ENCODE results near the gene RAI2.

- no peak for TF ChIP-seq POLR2A (IDR thresholded peaks at IDR 0.05)
- no peak for TF ChIP-seq CTCF (IDR thresholded peaks at IDR 0.05)
- TF ChIP-seq POLR2AphosphoS5 (IDR thresholded peaks at IDR 0.05) = no peak
These were observed 9.2 kb downstream of the RAI2 start for GRCh38 chrX:17851874-17852273.
